ENCODE data around the gene DLL4.

- TF ChIP-seq CTCF (IDR thresholded peaks at IDR 0.05): no peak
- TF ChIP-seq EZH2 (IDR thresholded peaks at IDR 0.05; ENCODE audit: borderline replicate concordance, insufficient read depth, low read depth, low read length, poor library complexity, severe bottlenecking): peak; percentile 73
These were observed 1.0 kb upstream of the DLL4 start for GRCh38 chr15:40927873-40928806.
